Measurements from ENCODE around the gene ZNF594. TPM values are rescaled to one million over a fixed set of nuclear protein-coding genes. Genes with fewer than 3 reads are reported as not detected.

The ZNF594 gene
- total and polyA plus RNA-seq, 2 of the 13 experiments (the other 11 are each of a cell fraction or from before 2014, with no cell fraction given): 2.9 to 9.6 TPM

DNA sequence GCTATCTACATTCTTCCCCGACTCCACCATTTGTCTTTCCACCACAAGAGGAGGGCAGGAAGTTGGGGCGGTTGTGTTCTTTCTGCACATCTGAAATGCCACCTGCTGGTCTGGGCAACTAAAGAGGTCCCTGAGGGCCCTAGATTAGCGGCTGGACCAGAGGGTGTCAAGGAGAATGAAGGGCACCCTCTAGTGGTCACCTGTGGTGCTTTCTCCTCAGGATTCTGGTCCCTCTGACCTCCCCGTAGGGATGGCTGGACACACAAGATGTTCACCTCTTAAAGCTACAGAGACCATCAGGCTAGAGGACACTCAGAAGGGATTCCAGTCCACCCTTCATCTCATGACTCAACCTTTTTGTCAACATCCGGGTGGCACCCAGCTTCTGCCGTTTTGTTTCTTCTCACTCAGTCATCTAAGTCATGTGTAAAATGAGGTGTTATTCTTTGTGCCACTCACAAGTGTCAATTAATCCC is 45.9 kb upstream of the ZNF594 start (continued):
- TF ChIP-seq THAP11 (CRISPR knock-in tag; IDR thresholded peaks at IDR 0.05): 0 out of 2 replicates have a peak, but pooled peaks have one; percentile 23
- TF ChIP-seq ZNF451 (CRISPR knock-in tag; IDR thresholded peaks at IDR 0.05): no peak
- TF ChIP-seq ZNF567 (CRISPR knock-in tag; IDR thresholded peaks at IDR 0.05; ENCODE audit: borderline replicate concordance): no peak
- 0 out of 2 replicates have a peak, but pooled peaks have one; percentile 31 for TF ChIP-seq SALL2 (CRISPR knock-in tag; IDR thresholded peaks at IDR 0.05)
- TF ChIP-seq, protein P1, sequence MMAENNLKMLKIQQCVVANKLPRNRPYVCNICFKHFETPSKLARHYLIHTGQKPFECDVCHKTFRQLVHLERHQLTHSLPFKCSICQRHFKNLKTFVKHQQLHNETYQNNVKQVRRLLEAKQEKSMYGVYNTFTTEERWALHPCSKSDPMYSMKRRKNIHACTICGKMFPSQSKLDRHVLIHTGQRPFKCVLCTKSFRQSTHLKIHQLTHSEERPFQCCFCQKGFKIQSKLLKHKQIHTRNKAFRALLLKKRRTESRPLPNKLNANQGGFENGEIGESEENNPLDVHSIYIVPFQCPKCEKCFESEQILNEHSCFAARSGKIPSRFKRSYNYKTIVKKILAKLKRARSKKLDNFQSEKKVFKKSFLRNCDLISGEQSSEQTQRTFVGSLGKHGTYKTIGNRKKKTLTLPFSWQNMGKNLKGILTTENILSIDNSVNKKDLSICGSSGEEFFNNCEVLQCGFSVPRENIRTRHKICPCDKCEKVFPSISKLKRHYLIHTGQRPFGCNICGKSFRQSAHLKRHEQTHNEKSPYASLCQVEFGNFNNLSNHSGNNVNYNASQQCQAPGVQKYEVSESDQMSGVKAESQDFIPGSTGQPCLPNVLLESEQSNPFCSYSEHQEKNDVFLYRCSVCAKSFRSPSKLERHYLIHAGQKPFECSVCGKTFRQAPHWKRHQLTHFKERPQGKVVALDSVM (CRISPR knock-in tag; IDR thresholded peaks at IDR 0.05): no peak
- no peak for TF ChIP-seq SRSF9 (IDR thresholded peaks at IDR 0.05; ENCODE audit: borderline replicate concordance, insufficient read depth, low read depth, low read length, poor library complexity, severe bottlenecking)
- TF ChIP-seq ZNF652 (CRISPR knock-in tag; IDR thresholded peaks at IDR 0.05; ENCODE audit: borderline replicate concordance, low read depth): no peak
- TF ChIP-seq HNRNPL (IDR thresholded peaks at IDR 0.05; ENCODE audit: low read depth, low read length): no peak
- no peak for TF ChIP-seq THYN1 (CRISPR knock-in tag; IDR thresholded peaks at IDR 0.05; ENCODE audit: borderline replicate concordance, low read depth)
- TF ChIP-seq NKX3-1 (CRISPR knock-in tag; IDR thresholded peaks at IDR 0.05): no peak
- TF ChIP-seq, protein P2, sequence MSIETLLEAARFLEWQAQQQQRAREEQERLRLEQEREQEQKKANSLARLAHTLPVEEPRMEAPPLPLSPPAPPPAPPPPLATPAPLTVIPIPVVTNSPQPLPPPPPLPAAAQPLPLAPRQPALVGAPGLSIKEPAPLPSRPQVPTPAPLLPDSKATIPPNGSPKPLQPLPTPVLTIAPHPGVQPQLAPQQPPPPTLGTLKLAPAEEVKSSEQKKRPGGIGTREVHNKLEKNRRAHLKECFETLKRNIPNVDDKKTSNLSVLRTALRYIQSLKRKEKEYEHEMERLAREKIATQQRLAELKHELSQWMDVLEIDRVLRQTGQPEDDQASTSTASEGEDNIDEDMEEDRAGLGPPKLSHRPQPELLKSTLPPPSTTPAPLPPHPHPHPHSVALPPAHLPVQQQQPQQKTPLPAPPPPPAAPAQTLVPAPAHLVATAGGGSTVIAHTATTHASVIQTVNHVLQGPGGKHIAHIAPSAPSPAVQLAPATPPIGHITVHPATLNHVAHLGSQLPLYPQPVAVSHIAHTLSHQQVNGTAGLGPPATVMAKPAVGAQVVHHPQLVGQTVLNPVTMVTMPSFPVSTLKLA (IDR thresholded peaks at IDR 0.05): no peak
- no peak for TF ChIP-seq KMT2B (CRISPR knock-in tag; IDR thresholded peaks at IDR 0.05)
- TF ChIP-seq JUN (CRISPR knock-in tag; IDR thresholded peaks at IDR 0.05): no peak
- TF ChIP-seq, protein P3, sequence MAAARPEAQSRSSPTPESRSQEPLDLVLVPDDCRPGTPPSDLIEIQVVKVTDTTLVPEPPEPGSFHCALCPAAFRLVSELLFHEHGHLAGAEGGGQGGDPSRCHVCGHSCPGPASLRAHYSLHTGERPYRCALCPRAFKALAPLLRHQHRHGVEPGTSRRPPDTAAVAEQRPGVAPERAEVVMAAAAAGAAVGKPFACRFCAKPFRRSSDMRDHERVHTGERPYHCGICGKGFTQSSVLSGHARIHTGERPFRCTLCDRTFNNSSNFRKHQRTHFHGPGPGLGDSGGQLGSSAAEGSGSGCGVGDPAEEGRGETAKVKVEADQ (CRISPR knock-in tag; IDR thresholded peaks at IDR 0.05; ENCODE audit: borderline replicate concordance): no peak
- no peak for TF ChIP-seq MAFG (CRISPR knock-in tag; IDR thresholded peaks at IDR 0.05)
- 0 out of 2 replicates have a peak, but pooled peaks have one; percentile 29 for TF ChIP-seq ZNF264 (CRISPR knock-in tag; IDR thresholded peaks at IDR 0.05)
- TF ChIP-seq ZNF460 (CRISPR knock-in tag; IDR thresholded peaks at IDR 0.05; ENCODE audit: borderline replicate concordance): no peak
- no peak for TF ChIP-seq ELF3 (CRISPR knock-in tag; IDR thresholded peaks at IDR 0.05)
- TF ChIP-seq IRX3 (CRISPR knock-in tag; IDR thresholded peaks at IDR 0.05; ENCODE audit: borderline replicate concordance, low read depth): no peak
- no peak for TF ChIP-seq HOXA7 (CRISPR knock-in tag; IDR thresholded peaks at IDR 0.05)
- TF ChIP-seq NBN (conservative IDR thresholded peaks at IDR 0.05): no peak
- no peak for TF ChIP-seq ZSCAN30 (CRISPR knock-in tag; IDR thresholded peaks at IDR 0.05)
- peak; percentile 58; the same call in 1 of the 2 replicates for TF ChIP-seq MIXL1 (CRISPR knock-in tag; IDR thresholded peaks at IDR 0.05)
- no peak for TF ChIP-seq ZNF326 (CRISPR knock-in tag; IDR thresholded peaks at IDR 0.05; ENCODE audit: borderline replicate concordance)
- TF ChIP-seq, protein P4, sequence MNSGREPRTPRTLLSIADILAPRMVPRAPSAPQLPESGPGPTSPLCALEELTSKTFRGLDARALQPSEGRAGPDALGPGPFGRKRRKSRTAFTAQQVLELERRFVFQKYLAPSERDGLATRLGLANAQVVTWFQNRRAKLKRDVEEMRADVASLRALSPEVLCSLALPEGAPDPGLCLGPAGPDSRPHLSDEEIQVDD (CRISPR knock-in tag; IDR thresholded peaks at IDR 0.05; ENCODE audit: borderline replicate concordance): no peak
- TF ChIP-seq KDM2A (CRISPR knock-in tag; IDR thresholded peaks at IDR 0.05; ENCODE audit: borderline replicate concordance, low read depth): peak; percentile 27; the same call in 1 of the 2 replicates
- no peak for TF ChIP-seq KLF16 (CRISPR knock-in tag; IDR thresholded peaks at IDR 0.05)
- 0 out of 2 replicates have a peak, but pooled peaks have one; percentile 35 for TF ChIP-seq ZNF572 (CRISPR knock-in tag; IDR thresholded peaks at IDR 0.05)
